Karpas-422 (cell line): Measurements from ENCODE around the gene NOTUM. TPM values are rescaled to one million over a fixed set of nuclear protein-coding genes. Genes with fewer than 3 reads are reported as not detected.

Source experiments
- DNase-seq: peaks from one replicate; pipeline ENCODE4 v3.0.0-alpha.2; 2015
- H2AFZ ChIP-seq: fragments of 200-600 bp; sonication (generic); 2 replicates; pipeline ENCODE4 v1.6.1; 2014; ENCODE audit warnings: antibody characterized with exemption, low read length, mixed read lengths
- H3K27ac ChIP-seq: fragments of 200-600 bp; sonication (generic); 2 replicates; pipeline ENCODE4 v1.5.1; 2014; ENCODE audit warnings: mild to moderate bottlenecking, low read length, moderate library complexity
- H3K27me3 ChIP-seq: fragments of 200-600 bp; sonication (generic); 2 replicates; pipeline ENCODE4 v1.6.1; 2014; ENCODE audit warnings: low read length, mixed read lengths
- H3K36me3 ChIP-seq: fragments of 200-600 bp; sonication (generic); 2 replicates; pipeline ENCODE4 v1.6.1; 2014; ENCODE audit warnings: low read length, mixed read lengths; ENCODE audit not compliant: insufficient read depth
- H3K4me1 ChIP-seq: fragments of 200-600 bp; sonication (generic); 2 replicates; pipeline ENCODE4 v1.6.1; 2014; ENCODE audit warnings: mild to moderate bottlenecking, low read length, mixed read lengths
- H3K4me2 ChIP-seq: fragments of 200-600 bp; sonication (generic); 2 replicates; pipeline ENCODE4 v1.6.1; 2014; ENCODE audit warnings: low read length, low read depth, mild to moderate bottlenecking; ENCODE audit not compliant: poor library complexity, severe bottlenecking
- H3K4me3 ChIP-seq: fragments of 200-600 bp; sonication (generic); 2 replicates; pipeline ENCODE4 v1.5.1; 2014; ENCODE audit warnings: mild to moderate bottlenecking, antibody characterized with exemption, low read length, mixed read lengths
- H3K79me2 ChIP-seq: fragments of 200-600 bp; sonication (generic); 2 replicates; pipeline ENCODE4 v1.6.1; 2014; ENCODE audit warnings: mild to moderate bottlenecking, low read length, mixed read lengths
- H3K9ac ChIP-seq: fragments of 200-600 bp; sonication (generic); 2 replicates; pipeline ENCODE4 v1.6.0; 2014; ENCODE audit warnings: low read length
- H3K9me2 ChIP-seq: fragments of 200-600 bp; sonication (generic), shearing (Covaris generic); replicated peaks from 2 replicates; pipeline ENCODE4 v1.6.0; 2014; ENCODE audit warnings: mild to moderate bottlenecking, low read length, moderate library complexity; ENCODE audit not compliant: insufficient read depth
- H3K9me3 ChIP-seq: fragments of 300-700, 200-600 bp; sonication (generic); 2 replicates; pipeline ENCODE4 v1.6.1; 2014; ENCODE audit warnings: low read length, mixed read lengths
- H4K20me1 ChIP-seq: fragments of 200-600 bp; sonication (generic); 2 replicates; pipeline ENCODE4 v1.6.1; 2014; ENCODE audit warnings: mild to moderate bottlenecking, antibody characterized with exemption, low read length, low read depth; ENCODE audit not compliant: insufficient read depth
- total RNA-seq: library from RNA; depleted of rRNA; stranded (reverse); fragments of >200 nt; shearing (Covaris generic); gene quantifications from 2 replicates; pipeline ENCODE4 v1.2.3, GENCODE V29; 2014; ENCODE audit warnings: low replicate concordance

NOTUM gene
- total RNA-seq, 1 experiment from 2014 or later, result not detected

- Histone ChIP-seq H3K4me2 (no peak overlapping the region), H3K4me3 (no peak overlapping the region), H4K20me1 (peaks cover 14% of the 10 kb centered on the region; the same call in 1 of the 2 replicates), H3K9me3 (no peaks in the 10 kb centered on the region), H3K9ac (no peak overlapping the region), H3K36me3 (peaks cover 9% of the 10 kb centered on the region; the same call in 1 of the 2 replicates), H3K27ac (no peak overlapping the region), H3K4me1 (peaks cover 16% of the 10 kb centered on the region), H2AFZ (no peak overlapping the region), H3K27me3 (no peaks in the 10 kb centered on the region), H3K9me2 (no peaks in the 10 kb centered on the region), H3K79me2 (peaks cover 31% of the 10 kb centered on the region)
- no peak for DNase-seq
These were observed 45.7 kb downstream of the NOTUM start for GRCh38 chr17:81915331-81915730.

DNA sequence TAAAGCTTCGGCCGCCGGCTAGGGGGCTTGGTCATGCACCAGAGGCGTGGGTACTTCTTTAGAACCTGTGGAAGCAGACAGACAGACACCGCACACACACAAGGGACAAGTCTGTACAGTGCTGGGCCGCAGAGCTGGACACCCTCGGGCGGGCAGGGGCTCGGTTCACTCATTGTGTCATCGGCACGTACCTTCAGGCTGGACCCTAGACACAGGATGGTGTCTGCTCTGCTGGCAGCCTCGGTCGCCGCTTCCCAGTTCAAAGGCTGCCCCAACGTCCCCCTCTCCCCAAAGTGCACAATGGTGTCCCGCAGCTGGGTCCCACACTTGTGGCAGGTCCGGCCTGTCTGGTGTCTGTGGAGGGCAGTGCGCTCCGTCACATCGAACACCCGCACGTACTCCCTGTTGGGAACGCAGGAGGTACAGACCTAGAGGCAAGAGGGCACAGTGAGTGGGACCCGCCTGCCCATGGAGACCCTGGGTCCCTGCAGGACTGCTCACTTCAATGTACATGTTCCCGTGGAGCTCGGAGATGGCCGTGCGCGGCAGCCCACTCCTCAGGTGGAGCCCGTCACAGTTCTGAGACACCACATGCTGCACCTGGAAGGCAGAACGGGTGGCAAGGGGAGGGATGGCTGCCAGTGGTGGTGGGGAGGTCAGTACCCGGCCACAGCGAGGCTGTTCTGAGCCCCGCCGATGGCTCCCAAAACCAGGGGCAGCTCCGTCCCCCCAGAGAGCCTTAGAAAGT is 46.7 kb downstream of the NOTUM start:
- peaks cover 41% of the 10 kb centered on the region for H3K79me2 ChIP-seq

GRCh38 chr17:81913394-81914102 is 47.4 kb downstream of the NOTUM start:
- peaks cover 14% of the 10 kb centered on the region; the same call in 1 of the 2 replicates for H4K20me1 ChIP-seq
- peaks cover 9% of the 10 kb centered on the region; the same call in 1 of the 2 replicates for H3K36me3 ChIP-seq
- no peaks in the 10 kb centered on the region for H3K9me3 ChIP-seq
- no peak overlapping the region for H3K9ac ChIP-seq
- H3K27me3 ChIP-seq, result no peaks in the 10 kb centered on the region
- DNase-seq, result no peak
- H2AFZ ChIP-seq, result no peak overlapping the region
- no peak overlapping the region for H3K4me3 ChIP-seq
- no peak overlapping the region for H3K4me2 ChIP-seq
- peaks cover 41% of the 10 kb centered on the region for H3K79me2 ChIP-seq
- H3K4me1 ChIP-seq, result peaks cover 23% of the 10 kb centered on the region
- H3K27ac ChIP-seq, result no peak overlapping the region
- H3K9me2 ChIP-seq, result no peaks in the 10 kb centered on the region

More for the DNA sequence above, 46.7 kb downstream of the NOTUM start:
- no peaks in the 10 kb centered on the region for H3K9me3 ChIP-seq
- H3K9me2 ChIP-seq, result no peaks in the 10 kb centered on the region
- no peak overlapping the region for H3K4me3 ChIP-seq
- H3K4me1 ChIP-seq, result peaks cover 23% of the 10 kb centered on the region
- no peak overlapping the region for H3K4me2 ChIP-seq
- no peak for DNase-seq
- H3K9ac ChIP-seq, result no peak overlapping the region
- peaks cover 9% of the 10 kb centered on the region; the same call in 1 of the 2 replicates for H3K36me3 ChIP-seq
- no peak overlapping the region for H2AFZ ChIP-seq
- no peak overlapping the region for H3K27ac ChIP-seq
- no peaks in the 10 kb centered on the region for H3K27me3 ChIP-seq
- H4K20me1 ChIP-seq, result peaks cover 14% of the 10 kb centered on the region; the same call in 1 of the 2 replicates

DNA sequence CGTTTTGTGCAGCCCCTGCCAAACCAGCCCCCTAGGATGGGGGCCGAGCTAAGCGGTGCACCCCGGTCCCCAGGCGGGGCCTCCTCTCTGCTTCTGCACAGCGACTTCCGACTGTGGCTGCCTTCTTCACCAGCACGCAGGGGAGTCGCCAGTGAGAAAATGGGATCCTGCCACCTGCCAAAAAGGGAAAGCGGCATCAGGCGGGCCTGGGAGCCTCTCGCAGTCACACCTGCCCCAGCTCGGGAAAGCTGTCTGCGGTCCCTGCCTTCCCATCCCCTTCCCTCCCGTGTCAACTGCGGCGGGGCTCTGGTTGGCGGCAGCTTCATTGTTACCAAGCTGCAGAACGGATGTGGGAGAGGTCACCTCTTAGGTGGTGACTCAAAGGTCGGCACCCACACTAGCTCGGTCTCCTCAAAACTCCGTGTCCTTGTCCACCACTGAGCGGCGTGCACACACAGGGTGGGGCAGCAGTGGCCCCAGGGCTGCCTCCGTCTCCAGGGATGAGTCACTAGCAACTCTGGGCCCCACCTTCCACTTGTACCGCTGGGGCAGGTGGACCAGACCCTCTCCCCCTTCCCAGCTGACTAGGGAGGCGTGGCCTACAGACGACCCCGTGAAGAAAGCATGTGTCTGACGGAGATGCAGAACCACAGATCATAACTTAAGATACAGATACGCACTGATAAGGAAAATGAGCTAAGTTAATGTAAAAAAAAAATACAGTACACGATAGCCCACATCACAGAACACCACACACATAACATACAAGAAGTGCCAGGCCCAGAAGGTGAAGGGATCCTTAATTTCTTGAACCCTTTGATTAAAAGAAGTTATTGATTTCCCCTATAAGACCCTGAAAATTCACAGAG is 48.3 kb downstream of the NOTUM start:
- Histone ChIP-seq H3K9me2 (no peaks in the 10 kb centered on the region), H3K27ac (no peak overlapping the region), H3K79me2 (peaks cover 38% of the 10 kb centered on the region), H3K4me2 (no peak overlapping the region), H3K27me3 (no peaks in the 10 kb centered on the region), H4K20me1 (peaks cover 14% of the 10 kb centered on the region; the same call in 1 of the 2 replicates), H3K4me3 (no peak overlapping the region), H3K9ac (no peak overlapping the region), H2AFZ (no peak overlapping the region), H3K4me1 (peaks cover 19% of the 10 kb centered on the region), H3K36me3 (peaks cover 9% of the 10 kb centered on the region; the same call in 1 of the 2 replicates), H3K9me3 (no peaks in the 10 kb centered on the region)
- no peak for DNase-seq

GRCh38 chr17:81911969-81912368 is 49.0 kb downstream of the NOTUM start:
- H3K79me2 ChIP-seq, result peaks cover 31% of the 10 kb centered on the region
- no peak overlapping the region for H2AFZ ChIP-seq
- H3K4me2 ChIP-seq, result peak overlapping the region; percentile 19
- H3K4me3 ChIP-seq, result no peak overlapping the region
- H3K9me3 ChIP-seq, result no peaks in the 10 kb centered on the region
- no peak overlapping the region for H3K9ac ChIP-seq
- H3K4me1 ChIP-seq, result peaks cover 16% of the 10 kb centered on the region
- H3K9me2 ChIP-seq, result no peaks in the 10 kb centered on the region
- no peak for DNase-seq
- peaks cover 10% of the 10 kb centered on the region; the same call in 1 of the 2 replicates for H4K20me1 ChIP-seq
- peaks cover 9% of the 10 kb centered on the region; the same call in 1 of the 2 replicates for H3K36me3 ChIP-seq
- no peaks in the 10 kb centered on the region for H3K27me3 ChIP-seq
- H3K27ac ChIP-seq, result no peak overlapping the region

- peak within 1 kb of the TSS; percentile 96 for H3K9ac ChIP-seq
- H3K36me3 ChIP-seq, result peaks cover 9% of the 10 kb centered on the region; the same call in 1 of the 2 replicates
- peaks cover 11% of the 10 kb centered on the region for H3K4me1 ChIP-seq
- H4K20me1 ChIP-seq, result peaks cover 6% of the 10 kb centered on the region; the same call in 1 of the 2 replicates
- H3K4me3 ChIP-seq, result peak within 1 kb of the TSS; percentile 99
- H3K27me3 ChIP-seq, result no peaks in the 10 kb centered on the region
- no peak within 1 kb of the TSS for H2AFZ ChIP-seq
- peaks cover 26% of the 10 kb centered on the region for H3K79me2 ChIP-seq
- H3K27ac ChIP-seq, result peak within 1 kb of the TSS; percentile 29; the same call in 1 of the 2 replicates
- no peaks in the 10 kb centered on the region for H3K9me3 ChIP-seq
- H3K9me2 ChIP-seq, result no peaks in the 10 kb centered on the region
- peak; percentile 97 for DNase-seq
- peak within 1 kb of the TSS; percentile 75 for H3K4me2 ChIP-seq
These were observed 49.6 kb downstream of the NOTUM start, which contains the start of gene PCYT2 for GRCh38 chr17:81911277-81911961. PCYT2 (minus strand) TSS chr17:81911399; CDS start chr17:81911355, 44 bp downstream.

- Histone ChIP-seq H3K27me3 (no peaks in the 10 kb centered on the region), H3K27ac (peak overlapping the region; percentile 29; the same call in 1 of the 2 replicates), H2AFZ (no peak overlapping the region), H3K4me2 (peak overlapping the region; percentile 75), H3K4me1 (peaks cover 11% of the 10 kb centered on the region), H3K36me3 (peaks cover 7% of the 10 kb centered on the region; the same call in 1 of the 2 replicates), H3K9ac (peak overlapping the region; percentile 96), H3K9me3 (no peaks in the 10 kb centered on the region), H4K20me1 (peaks cover 2% of the 10 kb centered on the region; the same call in 1 of the 2 replicates), H3K9me2 (no peaks in the 10 kb centered on the region), H3K79me2 (peaks cover 20% of the 10 kb centered on the region), H3K4me3 (peak overlapping the region; percentile 99)
- peak; percentile 58 for DNase-seq
These were observed 50.1 kb downstream of the NOTUM start for GRCh38 chr17:81910840-81911276.
